ENCODE measurements around the gene KAT6B.

KAT6B gene

DNA sequence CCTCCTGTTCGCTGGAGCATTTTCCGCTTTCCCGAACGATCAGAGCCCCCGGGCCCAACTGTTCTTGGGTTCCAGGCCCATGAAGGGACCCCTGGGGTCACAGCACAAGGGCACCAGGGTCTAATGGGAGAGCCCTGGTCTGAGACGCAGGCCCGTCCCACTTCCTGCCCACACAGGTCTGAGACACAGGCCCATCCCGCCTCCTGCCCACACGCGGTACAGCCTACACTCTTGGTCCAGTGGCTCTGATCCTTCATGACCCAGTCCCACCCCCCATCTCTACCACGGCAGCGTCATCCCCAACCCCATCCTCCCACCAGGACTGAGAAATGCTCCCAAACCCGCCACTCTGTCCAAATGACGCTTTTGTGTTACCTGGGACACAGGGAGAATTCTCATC, 246.3 kb downstream of the KAT6B start:
- no peak overlapping the region for H3K4me3 Mint-ChIP-seq
- peaks cover 45% of the 10 kb centered on the region for H3K27me3 Mint-ChIP-seq (ENCODE audit: low read depth, poor library complexity)
- TF ChIP-seq, protein P1, sequence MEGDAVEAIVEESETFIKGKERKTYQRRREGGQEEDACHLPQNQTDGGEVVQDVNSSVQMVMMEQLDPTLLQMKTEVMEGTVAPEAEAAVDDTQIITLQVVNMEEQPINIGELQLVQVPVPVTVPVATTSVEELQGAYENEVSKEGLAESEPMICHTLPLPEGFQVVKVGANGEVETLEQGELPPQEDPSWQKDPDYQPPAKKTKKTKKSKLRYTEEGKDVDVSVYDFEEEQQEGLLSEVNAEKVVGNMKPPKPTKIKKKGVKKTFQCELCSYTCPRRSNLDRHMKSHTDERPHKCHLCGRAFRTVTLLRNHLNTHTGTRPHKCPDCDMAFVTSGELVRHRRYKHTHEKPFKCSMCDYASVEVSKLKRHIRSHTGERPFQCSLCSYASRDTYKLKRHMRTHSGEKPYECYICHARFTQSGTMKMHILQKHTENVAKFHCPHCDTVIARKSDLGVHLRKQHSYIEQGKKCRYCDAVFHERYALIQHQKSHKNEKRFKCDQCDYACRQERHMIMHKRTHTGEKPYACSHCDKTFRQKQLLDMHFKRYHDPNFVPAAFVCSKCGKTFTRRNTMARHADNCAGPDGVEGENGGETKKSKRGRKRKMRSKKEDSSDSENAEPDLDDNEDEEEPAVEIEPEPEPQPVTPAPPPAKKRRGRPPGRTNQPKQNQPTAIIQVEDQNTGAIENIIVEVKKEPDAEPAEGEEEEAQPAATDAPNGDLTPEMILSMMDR (IDR thresholded peaks at IDR 0.05): no peak
- H3K9me3 Mint-ChIP-seq: no peaks in the 10 kb centered on the region
- no peak overlapping the region for H3K27ac Mint-ChIP-seq
- no peak for DNase-seq
- H3K36me3 Mint-ChIP-seq (ENCODE audit: low read depth): no peaks in the 10 kb centered on the region
- H3K4me1 Mint-ChIP-seq: peaks cover 40% of the 10 kb centered on the region

DNA sequence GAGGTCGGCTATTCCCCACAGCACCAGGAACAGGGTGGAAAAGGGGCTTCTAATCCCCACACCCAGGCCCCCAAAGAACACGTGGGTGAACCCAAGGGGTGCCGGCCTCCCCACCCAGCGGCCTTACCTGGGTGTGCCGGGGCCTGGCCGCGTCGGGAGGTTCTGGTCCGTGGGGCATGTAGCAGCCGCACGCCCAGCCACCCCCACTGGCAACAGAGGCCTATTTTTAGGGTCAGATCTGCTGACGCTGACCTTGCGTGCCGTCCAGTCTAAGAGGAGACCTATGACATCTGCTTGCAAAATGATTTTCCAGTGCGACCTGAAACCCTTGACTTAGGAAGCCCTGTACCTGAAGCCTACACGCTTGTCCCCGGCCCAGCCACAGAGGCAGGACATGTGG, 247.0 kb downstream of the KAT6B start:
- DNase-seq: no peak
- H3K9me3 Mint-ChIP-seq: no peaks in the 10 kb centered on the region

GRCh38 chr10:75074711-75075445, 248.5 kb downstream of the KAT6B start:
- no peak overlapping the region for H3K4me3 Mint-ChIP-seq
- H3K27ac Mint-ChIP-seq: no peak overlapping the region
- TF ChIP-seq, protein P1 (IDR thresholded peaks at IDR 0.05): no peak
- H3K36me3 Mint-ChIP-seq (ENCODE audit: low read depth): no peaks in the 10 kb centered on the region
- H3K27me3 Mint-ChIP-seq (ENCODE audit: low read depth, poor library complexity): peaks cover 40% of the 10 kb centered on the region
- peaks cover 49% of the 10 kb centered on the region for H3K4me1 Mint-ChIP-seq
- peaks cover 2% of the 10 kb centered on the region for H3K9me3 Mint-ChIP-seq
- no peak for DNase-seq

More for the DNA sequence above, 247.0 kb downstream of the KAT6B start:
- Mint-ChIP-seq H3K27me3 (ENCODE audit: low read depth, poor library complexity) (peaks cover 45% of the 10 kb centered on the region), H3K27ac (no peak overlapping the region), H3K4me1 (peaks cover 40% of the 10 kb centered on the region), H3K36me3 (ENCODE audit: low read depth) (no peaks in the 10 kb centered on the region), H3K4me3 (no peak overlapping the region)
- TF ChIP-seq, protein P1 (IDR thresholded peaks at IDR 0.05): no peak

- H3K36me3 Mint-ChIP-seq (ENCODE audit: low read depth): no peaks in the 10 kb centered on the region
- peaks cover 40% of the 10 kb centered on the region for H3K27me3 Mint-ChIP-seq (ENCODE audit: low read depth, poor library complexity)
- no peak for DNase-seq
- no peak overlapping the region for H3K4me3 Mint-ChIP-seq
- TF ChIP-seq, protein P1 (IDR thresholded peaks at IDR 0.05): no peak
- peaks cover 45% of the 10 kb centered on the region for H3K4me1 Mint-ChIP-seq
- H3K27ac Mint-ChIP-seq: no peak overlapping the region
- H3K9me3 Mint-ChIP-seq: peaks cover 8% of the 10 kb centered on the region
These were observed 249.9 kb downstream of the KAT6B start for GRCh38 chr10:75076348-75076747.

DNA sequence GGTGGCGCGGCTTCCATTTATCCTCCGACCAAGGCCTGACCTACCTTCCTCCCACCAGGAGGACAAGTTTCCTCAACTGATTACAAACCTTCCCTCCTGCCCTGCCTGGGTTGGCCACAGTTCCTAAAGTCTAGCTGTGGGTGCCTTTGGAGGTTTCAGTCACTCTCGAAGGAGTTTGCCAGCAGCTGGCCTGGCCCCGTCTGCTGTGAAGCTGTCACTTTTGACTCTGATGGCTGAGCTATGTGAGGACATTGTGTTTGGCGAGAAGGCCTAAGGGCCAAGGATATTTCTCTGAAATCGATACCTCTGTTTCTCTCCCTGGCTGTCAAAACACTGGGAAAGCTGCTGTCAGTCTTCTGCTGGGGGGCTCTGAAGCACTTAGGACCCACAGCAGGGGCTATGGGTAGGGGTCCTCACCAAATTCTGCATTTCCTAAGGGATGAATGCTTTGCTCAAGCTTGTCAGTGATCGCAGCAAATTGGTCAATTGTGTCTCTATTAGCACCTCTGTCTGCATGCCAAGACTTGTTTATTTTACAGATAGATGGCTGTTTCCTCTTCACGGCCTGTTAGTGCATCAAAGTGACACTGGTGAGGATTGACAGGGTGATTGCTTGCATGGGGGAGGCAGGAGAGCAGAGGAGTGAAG, 253.2 kb downstream of the KAT6B start:
- peaks cover 40% of the 10 kb centered on the region for H3K4me1 Mint-ChIP-seq
- no peak for DNase-seq
- peaks cover 20% of the 10 kb centered on the region for H3K9me3 Mint-ChIP-seq
- H3K27ac Mint-ChIP-seq: peak overlapping the region; percentile 78
- no peaks in the 10 kb centered on the region for H3K36me3 Mint-ChIP-seq (ENCODE audit: low read depth)
- TF ChIP-seq, protein P1 (IDR thresholded peaks at IDR 0.05): no peak
- H3K4me3 Mint-ChIP-seq: no peak overlapping the region
- peaks cover 44% of the 10 kb centered on the region for H3K27me3 Mint-ChIP-seq (ENCODE audit: low read depth, poor library complexity)
